Dendritic cell treated with granulocyte-macrophage colony-stimulating factor and Interleukin-4, amounts not matched to agents 40 ng/mL and 50 ng/mL, for 4 days (primary cell): ENCODE data around the gene FLT4.
"Not testable (repeated sequence)": the region's sequence is repeated elsewhere in the genome, so short reads cannot be mapped to it uniquely, and the experiment has no call there.

Experiments
- H3K27ac Mint-ChIP-seq: one replicate; pipeline ENCODE4 v1.8.0; 2022; ENCODE audit warnings: mild to moderate bottlenecking, mixed read lengths
- H3K27me3 Mint-ChIP-seq: one replicate; pipeline ENCODE4 v1.8.0; 2022; ENCODE audit warnings: mild to moderate bottlenecking, mixed read lengths
- H3K36me3 Mint-ChIP-seq: one replicate; pipeline ENCODE4 v1.8.0; 2022; ENCODE audit warnings: low read depth, mixed read lengths
- H3K4me1 Mint-ChIP-seq: one replicate; pipeline ENCODE4 v1.8.0; 2022; ENCODE audit warnings: low read depth, mixed read lengths
- H3K4me3 Mint-ChIP-seq: one replicate; pipeline ENCODE4 v1.8.0; 2022; ENCODE audit warnings: mild to moderate bottlenecking, moderate library complexity, mixed read lengths
- H3K9me3 Mint-ChIP-seq: one replicate; pipeline ENCODE4 v1.8.0; 2022; ENCODE audit warnings: mixed read lengths
- intact Hi-C: fragments of 100-400 bp; cut with micrococcal nuclease; formaldehyde crosslinking; loops from one replicate; pipeline ENCODE4 v1.15.0; 2022

FLT4 gene

GRCh38 chr5:180655243-180655642 lies 5.8 kb upstream of the FLT4 start:
- peaks cover 60% of the 10 kb centered on the region for H3K27me3 Mint-ChIP-seq
- H3K9me3 Mint-ChIP-seq, H3K36me3 Mint-ChIP-seq, intact Hi-C loops, H3K27ac Mint-ChIP-seq, H3K4me1 Mint-ChIP-seq, H3K4me3 Mint-ChIP-seq: not testable (repeated sequence)

GRCh38 chr5:180652771-180653170 lies 3.4 kb upstream of the FLT4 start:
- H3K36me3 Mint-ChIP-seq, result no peaks in the 10 kb centered on the region
- H3K9me3 Mint-ChIP-seq, result no peaks in the 10 kb centered on the region
- intact Hi-C loops, result no loop called here
- peaks cover 58% of the 10 kb centered on the region for H3K27me3 Mint-ChIP-seq
- no peaks in the 10 kb centered on the region for H3K4me1 Mint-ChIP-seq
- no peak overlapping the region for H3K4me3 Mint-ChIP-seq
- H3K27ac Mint-ChIP-seq, result no peak overlapping the region

GRCh38 chr5:180652346-180652745 lies 2.9 kb upstream of the FLT4 start:
- intact Hi-C loops, result no loop called here
- Mint-ChIP-seq H3K27ac (no peak overlapping the region), H3K36me3 (no peaks in the 10 kb centered on the region), H3K27me3 (peaks cover 61% of the 10 kb centered on the region), H3K4me1 (no peaks in the 10 kb centered on the region), H3K9me3 (no peaks in the 10 kb centered on the region), H3K4me3 (no peak overlapping the region)

DNA sequence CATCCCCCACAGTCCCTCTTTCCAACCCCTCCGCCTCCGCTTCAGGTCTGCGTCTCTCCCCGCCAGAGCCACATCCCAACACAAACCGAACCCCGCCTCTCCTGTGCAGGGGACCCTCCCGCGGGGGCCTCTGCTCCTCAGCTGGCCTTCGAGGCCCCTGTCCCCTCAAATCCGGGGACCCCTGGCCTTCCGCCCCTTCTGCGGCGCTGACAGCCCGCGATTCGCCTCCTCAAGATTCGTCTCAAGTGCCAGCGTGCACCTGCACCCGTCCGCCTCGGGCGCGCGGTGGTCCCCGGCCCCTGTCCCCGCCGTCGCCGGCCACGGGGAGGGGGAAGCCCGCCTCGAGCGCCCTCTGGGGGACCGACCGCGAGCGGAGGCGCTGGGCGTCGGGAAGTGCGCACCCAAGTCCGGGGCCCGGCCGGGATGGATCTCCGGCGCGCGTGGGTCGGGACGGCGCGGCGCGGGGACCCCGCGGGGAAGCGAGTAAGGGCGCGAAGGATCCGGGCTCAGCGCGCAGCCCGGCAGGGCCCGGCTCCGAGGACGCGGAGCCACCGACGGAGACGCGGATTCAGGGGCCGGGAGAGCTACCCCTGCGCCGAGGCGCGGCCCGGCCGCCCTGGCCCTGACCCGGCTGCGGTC lies 623 bp downstream of the FLT4 start:
- Mint-ChIP-seq H3K4me1 (no peaks in the 10 kb centered on the region), H3K36me3 (no peaks in the 10 kb centered on the region), H3K27ac (no peak overlapping the region), H3K9me3 (no peaks in the 10 kb centered on the region), H3K4me3 (no peak overlapping the region), H3K27me3 (peaks cover 79% of the 10 kb centered on the region)
- intact Hi-C loops, result no loop called here

- H3K4me1 Mint-ChIP-seq, result no peaks in the 10 kb centered on the region
- H3K27ac Mint-ChIP-seq, result no peak overlapping the region
- intact Hi-C loops, result no loop called here
- H3K27me3 Mint-ChIP-seq, result peaks cover 79% of the 10 kb centered on the region
- no peaks in the 10 kb centered on the region for H3K9me3 Mint-ChIP-seq
- no peak overlapping the region for H3K4me3 Mint-ChIP-seq
- H3K36me3 Mint-ChIP-seq, result no peaks in the 10 kb centered on the region
Observed at GRCh38 chr5:180647941-180648500, 1.4 kb downstream of the FLT4 start.

GRCh38 chr5:180647465-180647864 lies 1.9 kb downstream of the FLT4 start:
- intact Hi-C loops, result no loop called here
- H3K36me3 Mint-ChIP-seq, result no peaks in the 10 kb centered on the region
- H3K27me3 Mint-ChIP-seq, result peaks cover 73% of the 10 kb centered on the region
- H3K4me3 Mint-ChIP-seq, result no peak overlapping the region
- H3K27ac Mint-ChIP-seq, result no peak overlapping the region
- no peaks in the 10 kb centered on the region for H3K9me3 Mint-ChIP-seq
- no peaks in the 10 kb centered on the region for H3K4me1 Mint-ChIP-seq

DNA sequence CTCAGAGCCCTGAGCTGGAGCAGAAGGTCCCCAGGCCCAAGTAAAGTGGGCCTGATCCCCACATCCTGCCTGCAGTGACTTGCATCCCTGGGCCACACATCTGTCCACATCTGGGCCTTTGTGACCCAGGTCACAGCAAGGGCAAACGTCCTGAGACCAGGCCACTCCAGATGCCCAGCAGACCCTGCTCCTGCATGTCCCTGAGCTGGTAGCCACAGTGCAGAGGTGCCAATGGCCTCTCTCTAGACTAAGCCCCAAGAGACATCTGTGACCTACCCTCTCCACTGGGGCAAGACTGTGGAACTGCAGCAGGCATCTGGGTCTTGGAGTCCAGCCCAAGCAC lies 2.5 kb downstream of the FLT4 start:
- no peaks in the 10 kb centered on the region for H3K9me3 Mint-ChIP-seq
- H3K27ac Mint-ChIP-seq, result no peak overlapping the region
- intact Hi-C loops, result no loop called here
- peaks cover 69% of the 10 kb centered on the region for H3K27me3 Mint-ChIP-seq
- H3K4me1 Mint-ChIP-seq, result no peaks in the 10 kb centered on the region
- no peak overlapping the region for H3K4me3 Mint-ChIP-seq
- no peaks in the 10 kb centered on the region for H3K36me3 Mint-ChIP-seq

DNA sequence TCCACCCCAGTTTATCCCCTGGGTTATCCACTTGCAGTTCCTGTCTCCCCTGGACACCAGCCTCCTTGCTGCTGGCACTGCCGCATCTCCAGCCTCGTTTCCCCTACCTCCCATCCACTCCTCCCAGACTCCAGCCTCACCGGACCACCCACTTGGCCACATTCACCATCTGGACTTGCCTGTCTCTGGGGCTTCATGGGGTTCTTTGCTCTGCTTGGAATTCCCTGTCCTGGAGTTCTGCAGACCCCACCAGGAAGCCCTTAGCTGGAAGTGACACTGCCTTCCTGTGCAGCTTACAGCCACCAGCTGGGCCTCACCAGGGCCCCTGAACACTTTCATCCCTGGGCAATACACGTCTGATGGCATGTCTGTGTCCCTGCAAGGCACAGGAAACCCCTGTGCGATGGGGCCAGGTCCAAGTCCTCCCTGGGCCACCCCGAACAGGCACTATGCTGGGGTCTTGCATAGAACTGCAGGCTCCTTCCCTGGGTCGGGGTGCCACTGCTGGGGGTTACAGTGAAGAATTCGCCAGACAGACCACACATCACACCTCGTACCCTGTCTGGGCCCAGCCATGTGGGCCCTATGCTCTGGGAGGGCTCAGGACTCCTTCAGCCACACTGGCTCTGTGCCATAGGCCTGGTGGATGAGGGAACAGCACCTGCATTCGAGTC lies 3.0 kb downstream of the FLT4 start:
- Mint-ChIP-seq H3K9me3 (no peaks in the 10 kb centered on the region), H3K4me1 (no peaks in the 10 kb centered on the region), H3K27me3 (peaks cover 64% of the 10 kb centered on the region), H3K36me3 (no peaks in the 10 kb centered on the region), H3K4me3 (no peak overlapping the region), H3K27ac (no peak overlapping the region)
- intact Hi-C loops, result no loop called here

GRCh38 chr5:180645274-180646204 lies 3.9 kb downstream of the FLT4 start:
- Mint-ChIP-seq H3K36me3 (no peaks in the 10 kb centered on the region), H3K9me3 (no peaks in the 10 kb centered on the region), H3K27me3 (peaks cover 55% of the 10 kb centered on the region), H3K4me3 (no peak overlapping the region), H3K27ac (no peak overlapping the region), H3K4me1 (no peaks in the 10 kb centered on the region)
- intact Hi-C loops, result no loop called here

- Mint-ChIP-seq H3K36me3 (no peaks in the 10 kb centered on the region), H3K9me3 (no peaks in the 10 kb centered on the region), H3K27ac (no peak overlapping the region), H3K4me1 (no peaks in the 10 kb centered on the region), H3K27me3 (peaks cover 49% of the 10 kb centered on the region), H3K4me3 (no peak overlapping the region)
- intact Hi-C loops, result no loop called here
Observed at GRCh38 chr5:180644825-180645273, 4.6 kb downstream of the FLT4 start.

GRCh38 chr5:180644129-180644824 lies 5.1 kb downstream of the FLT4 start:
- no peaks in the 10 kb centered on the region for H3K4me1 Mint-ChIP-seq
- H3K4me3 Mint-ChIP-seq, result no peak overlapping the region
- no peaks in the 10 kb centered on the region for H3K36me3 Mint-ChIP-seq
- intact Hi-C loops, result no loop called here
- no peak overlapping the region for H3K27ac Mint-ChIP-seq
- no peaks in the 10 kb centered on the region for H3K9me3 Mint-ChIP-seq
- peaks cover 46% of the 10 kb centered on the region for H3K27me3 Mint-ChIP-seq

DNA sequence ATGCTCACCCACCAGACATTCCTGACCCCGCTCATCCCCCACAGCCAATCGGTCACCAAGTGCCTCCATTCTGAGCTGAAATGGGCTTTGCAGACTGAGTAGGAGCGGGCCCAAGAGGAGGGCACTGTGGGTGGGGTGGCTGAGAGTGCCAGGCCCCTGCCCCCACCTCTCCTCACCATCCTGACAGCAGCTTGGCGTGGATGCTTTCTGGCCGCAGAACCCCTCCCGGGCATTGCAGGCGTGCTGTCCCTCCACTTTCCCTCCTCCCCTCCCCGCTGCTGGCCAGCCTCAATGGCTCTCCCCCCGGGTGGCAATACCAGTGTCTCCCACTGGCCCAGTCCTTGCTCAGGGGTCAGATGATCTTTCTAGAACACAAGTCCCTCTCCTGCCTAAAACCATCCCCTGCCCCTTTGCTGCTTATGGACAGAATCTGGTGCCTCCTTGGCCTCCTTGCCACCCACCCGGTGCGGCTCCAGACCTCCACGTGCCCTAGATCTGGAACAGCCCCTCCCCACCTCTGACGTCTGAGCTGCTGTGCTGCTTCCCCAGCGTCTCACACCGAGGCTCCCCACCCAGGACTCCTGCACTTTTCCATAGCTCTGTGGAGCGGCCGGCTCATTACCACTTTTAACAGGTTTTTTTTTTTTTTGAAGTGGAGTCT lies 6.1 kb downstream of the FLT4 start:
- H3K27me3 Mint-ChIP-seq, result peaks cover 41% of the 10 kb centered on the region
- H3K4me1 Mint-ChIP-seq, result no peaks in the 10 kb centered on the region
- H3K27ac Mint-ChIP-seq, result no peak overlapping the region
- no peak overlapping the region for H3K4me3 Mint-ChIP-seq
- H3K36me3 Mint-ChIP-seq, result no peaks in the 10 kb centered on the region
- intact Hi-C loops, result no loop called here
- no peaks in the 10 kb centered on the region for H3K9me3 Mint-ChIP-seq

DNA sequence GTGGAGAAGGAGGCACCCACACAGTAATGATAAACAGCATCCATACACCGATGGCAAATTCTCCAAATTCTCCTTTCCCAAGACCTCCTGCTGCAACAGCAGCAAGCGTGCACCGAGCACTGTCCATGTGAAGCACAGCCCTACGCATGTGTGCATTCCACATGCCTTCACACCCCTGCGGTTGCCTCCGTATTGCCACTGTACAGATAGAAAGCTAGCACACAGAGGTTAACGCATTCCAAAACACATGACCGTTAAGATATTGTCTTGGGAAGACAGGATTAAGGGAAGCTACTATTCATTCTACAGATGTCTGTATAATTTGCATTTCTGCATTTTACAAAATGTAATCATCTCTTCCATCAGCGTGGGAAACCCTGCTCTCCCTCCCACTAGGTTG lies 6.6 kb downstream of the FLT4 start:
- intact Hi-C loops, result no loop called here
- H3K36me3 Mint-ChIP-seq, result no peaks in the 10 kb centered on the region
- peaks cover 36% of the 10 kb centered on the region for H3K27me3 Mint-ChIP-seq
- H3K4me1 Mint-ChIP-seq, result no peaks in the 10 kb centered on the region
- no peak overlapping the region for H3K27ac Mint-ChIP-seq
- H3K4me3 Mint-ChIP-seq, result no peak overlapping the region
- H3K9me3 Mint-ChIP-seq, result no peaks in the 10 kb centered on the region
